Heart right ventricle (tissue), 16 donors: ENCODE measurements around the gene NFAM1. TPM values are rescaled to one million over a fixed set of nuclear protein-coding genes. Genes with fewer than 3 reads are reported as not detected.

Source experiments
- ATAC-seq, 8 donors: fragments of 200-7000 bp; cut with Tn5 transposase; one replicate each; pipeline ENCODE4 v1.9.1; 2020; ENCODE audit warnings: mild to moderate bottlenecking in 8 of 8, moderate library complexity in 8 of 8, moderate number of reproducible peaks in 1 of 8
- DNase-seq, 2 donors: peaks; one replicate each; pipeline ENCODE4 v3.0.0-alpha.2; 2020
- H3K27ac ChIP-seq, 10 donors: fragments of 200-600 bp; sonication (generic) in 2 of 10; one replicate each; pipeline versions ENCODE4 v1.5.0 to v1.8.0; 2020 to 2022; ENCODE audit warnings: mild to moderate bottlenecking in 3 of 10
- H3K27me3 ChIP-seq, 7 donors: fragments of 200-600 bp; one replicate each; pipeline ENCODE4 v1.8.0; 2021 to 2022; ENCODE audit warnings: mild to moderate bottlenecking in 2 of 7
- H3K36me3 ChIP-seq, 9 donors: fragments of 200-600 bp; sonication (generic) in 1 of 9; one replicate each; pipeline versions ENCODE4 v1.5.0 to v1.8.0; 2020 to 2022; ENCODE audit warnings: mild to moderate bottlenecking in 2 of 9
- H3K4me1 ChIP-seq, 9 donors: fragments of 200-600 bp; sonication (generic) in 1 of 9; one replicate each; pipeline versions ENCODE4 v1.5.0 to v1.8.0; 2020 to 2022; ENCODE audit warnings: mild to moderate bottlenecking in 4 of 9
- H3K4me3 ChIP-seq, 10 donors: fragments of 200-600 bp; sonication (generic) in 2 of 10; one replicate each; pipeline versions ENCODE4 v1.5.0 to v1.8.0; 2020 to 2022; ENCODE audit warnings: mild to moderate bottlenecking in 7 of 10, moderate library complexity in 2 of 10
- H3K9me3 ChIP-seq, 11 donors: fragments of 200-600 bp in 10 of 11; sonication (generic) in 2 of 11; one replicate each; pipeline versions ENCODE4 v1.5.0 to v1.8.0; 2013 to 2022; ENCODE audit warnings: mild to moderate bottlenecking in 2 of 11, control low read depth in 1 of 11, moderate library complexity in 1 of 11
- CTCF ChIP-seq, 9 donors: fragments of 200-600 bp; sonication (generic) in 2 of 9; IDR thresholded peaks; one replicate each; pipeline versions ENCODE4 v1.5.0 to v1.8.0; 2021 to 2022; ENCODE audit warnings: antibody characterized with exemption in 9 of 9, mild to moderate bottlenecking in 5 of 9, moderate library complexity in 1 of 9
- WGBS, 2 donors: extraction: QIAGEN DNeasy Blood & Tissue Kit; methylation state at CpG; one replicate each; pipeline ENCODE4 v1.1.7; 2013; ENCODE audit warnings: inconsistent platforms in 1 of 2; 5-methylcytosine and 5-hydroxymethylcytosine counted together
- intact Hi-C, 10 donors: fragments of 100-400 bp; cut with DNase I; formaldehyde crosslinking; loops; one replicate each; pipeline versions ENCODE4 v1.11.1 to v1.14.2; 2022
- long read RNA-seq, 3 donors: library from polyadenylated mRNA; unstranded; transcript quantifications; one replicate each; pipeline ENCODE4 v2.0.0, GENCODE V29; 2020 to 2021
- polyA plus RNA-seq, 2 donors: library from polyadenylated mRNA; stranded (reverse); fragments of 200-250 nt; gene quantifications; one replicate each; pipeline ENCODE4 v1.2.3, GENCODE V29; 2013
- total RNA-seq, 10 donors: library from RNA; stranded (reverse); fragmentation: NEBNext Ultra II Directional in 3 of 10; extraction: Animal tissue kit (Norgen Biotek cat#: 25700) in 3 of 10; gene quantifications; one replicate each; pipeline versions ENCODE4 v1.2.1 to v1.2.4, GENCODE V29; 2021 to 2023
- donor health status: Arrhythmogenic right ventricular cardiomyopathy.
- donor health status: ischemic (EF 13 %, LVEDD 7.1; RV severe dilation, severe dysfunction).
- donor health status: healthy with polysubstance abuse.
- donor health status: DM: no; HTN: yes; CAD: no.
- donor health status: DM: no; HTN: no; CAD: no.
- donor health status: ischemic (EF 25% LVEDD 6.9; RV normal size, moderate dysfunction).
- donor health status: ischemic (EF 25% LVEDD 5.7; RV mildly dilated, moderate dysfunction).
- donor health status: healthy.
- donor health status: DM: yes; HTN: yes; CAD: no.
- donor health status: Ischemic cardiomyopathy.
- donor health status: ischemic (EF 35%, LVEDD 5.7; RV mildly dilated, moderate dysfunction).
- donor health status: nonischemic (EF 11% LVEDD 7.7; RV severe dilation, severe dysfunction).
- donor health status: DM: yes; HTN: yes; CAD: no.
- donor health status: PGD.
- donor health status: ischemic (EF 29% LVEDD 5.4; RV normal size, mild dysfunction).
- donor health status: nonischemic (EF 23%, LVEDD 6.1; RV moderate dilation, normal function).

Gene NFAM1
- total RNA-seq (1 to 10 TPM in 7 of 10 donors, under 1 TPM in 3; 0.45 to 6.4 (median 1.6) TPM), polyA plus RNA-seq (under 1 TPM; 0.38 to 0.44 TPM)
- long read RNA-seq, donor 1, result 0 reads
- long read RNA-seq, donor 2, full-length matches to known transcripts, result 2 of 2 reads
- long read RNA-seq, donor 2, partial matches to known transcripts, result 0 of 2 reads
- long read RNA-seq, donor 2, other reads (novel, unspliced or antisense), result 0 of 2 reads
- long read RNA-seq, donor 3, result 0 reads

DNA sequence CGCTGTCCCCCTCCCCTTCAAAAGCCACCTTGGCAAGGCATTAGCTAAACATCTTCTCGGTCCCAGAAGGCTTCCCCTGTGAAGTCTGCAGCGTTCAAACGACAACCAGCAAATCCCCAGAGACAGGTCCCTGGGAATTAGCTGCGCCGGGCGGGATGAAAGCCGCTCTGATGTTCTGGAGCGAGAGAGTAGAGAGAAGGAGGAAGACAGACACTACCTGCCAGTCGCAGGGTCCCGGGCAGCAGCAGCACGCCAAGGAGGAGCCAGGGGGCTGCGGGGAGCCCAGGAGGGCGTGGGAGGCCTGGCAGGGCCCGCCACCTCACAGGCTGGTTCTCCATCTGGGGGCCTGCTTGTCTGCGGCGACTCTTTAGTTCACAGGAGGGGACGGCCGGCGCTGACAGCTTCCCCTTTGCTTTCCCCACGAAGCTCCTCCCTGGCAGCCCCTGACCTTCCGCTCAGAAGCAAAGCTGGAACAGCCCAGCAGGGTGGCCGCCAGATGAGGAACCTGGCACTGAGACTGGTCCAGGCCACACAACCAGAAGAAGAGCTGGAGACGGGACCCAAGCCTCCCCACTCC, at the start of gene NFAM1:
TSS of gene NFAM1 (minus strand) at position 384 of the 577 bp plus-strand sequence. CDS start at position 338, 46 bp downstream.
- no peak for TF ChIP-seq CTCF (IDR thresholded peaks at IDR 0.05)
- ATAC-seq, result peak in 7 of 8 donors; percentile 44 to 75 (median 62)
- H3K27ac ChIP-seq, result peak within 1 kb of the TSS in 6 of 10 donors; percentile 31 to 95 (median 60)
- peak in 1 of 2 donors; percentile 54 for DNase-seq
- H3K4me1 ChIP-seq, result peaks cover 0 to 58% (median 18%) of the 10 kb centered on the region in 9 donors
- WGBS, 2 donors, result 32 to 33% methylated on average over 22 to 24 of the region's 24 CpGs
- H3K9me3 ChIP-seq, result no peaks in the 10 kb centered on the region
- intact Hi-C loops, result loop anchor here in 7 of 10 donors (5.0 to 10.0 kb wide), 4 partner anchors 157 to 467 kb away; partner anchors contain the start of genes SEPTIN3 (in 3 of the 7), TCF20 (in 3 of the 7) and NDUFA6 (in 2 of the 7)
- H3K27me3 ChIP-seq, result peaks cover 0 to 82% (median 54%) of the 10 kb centered on the region in 7 donors
- peak within 1 kb of the TSS in 7 of 10 donors; percentile 17 to 62 (median 33) for H3K4me3 ChIP-seq
- no peaks in the 10 kb centered on the region for H3K36me3 ChIP-seq

GRCh38 chr22:42475122-42475521, 42.9 kb upstream of the NFAM1 start:
- intact Hi-C loops, result loop anchor here in 2 of 10 donors (10.0 kb wide), 2 partner anchors 500 to 510 kb away; partner anchors contain the start of gene SEPTIN3 (in 1 of the 2)
- TF ChIP-seq CTCF (IDR thresholded peaks at IDR 0.05), result no peak
- WGBS, 2 donors, result 47 to 84% methylated on average over 2 of the region's 2 CpGs

GRCh38 chr22:42473484-42474193, 41.4 kb upstream of the NFAM1 start:
- 71 to 78% methylated on average over 5 of the region's 5 CpGs for WGBS, 2 donors
- intact Hi-C loops, result loop anchor here in 2 of 10 donors (10.0 kb wide), 2 partner anchors 499 to 509 kb away; partner anchors contain the start of gene SEPTIN3 (in 1 of the 2)
- no peaks in the 10 kb centered on the region for H3K27me3 ChIP-seq
- peak; percentile 41 to 70 (median 64) for TF ChIP-seq CTCF (IDR thresholded peaks at IDR 0.05)
- H3K36me3 ChIP-seq, result no peaks in the 10 kb centered on the region
- no peak overlapping the region for H3K4me3 ChIP-seq
- ATAC-seq (peak in 4 of 8 donors; percentile 23 to 62 (median 54)), DNase-seq (peak in 1 of 2 donors; percentile 12)
- no peaks in the 10 kb centered on the region for H3K9me3 ChIP-seq
- H3K4me1 ChIP-seq, result no peaks in the 10 kb centered on the region
- no peak overlapping the region for H3K27ac ChIP-seq

More at GRCh38 chr22:42475122-42475521, 42.9 kb upstream of the NFAM1 start:
- H3K36me3 ChIP-seq, result no peaks in the 10 kb centered on the region
- H3K27ac ChIP-seq, result no peak overlapping the region
- no peak overlapping the region for H3K4me3 ChIP-seq
- H3K4me1 ChIP-seq, result no peaks in the 10 kb centered on the region
- no peak for DNase-seq
- H3K27me3 ChIP-seq, result no peaks in the 10 kb centered on the region
- no peak for ATAC-seq
- no peaks in the 10 kb centered on the region for H3K9me3 ChIP-seq

DNA sequence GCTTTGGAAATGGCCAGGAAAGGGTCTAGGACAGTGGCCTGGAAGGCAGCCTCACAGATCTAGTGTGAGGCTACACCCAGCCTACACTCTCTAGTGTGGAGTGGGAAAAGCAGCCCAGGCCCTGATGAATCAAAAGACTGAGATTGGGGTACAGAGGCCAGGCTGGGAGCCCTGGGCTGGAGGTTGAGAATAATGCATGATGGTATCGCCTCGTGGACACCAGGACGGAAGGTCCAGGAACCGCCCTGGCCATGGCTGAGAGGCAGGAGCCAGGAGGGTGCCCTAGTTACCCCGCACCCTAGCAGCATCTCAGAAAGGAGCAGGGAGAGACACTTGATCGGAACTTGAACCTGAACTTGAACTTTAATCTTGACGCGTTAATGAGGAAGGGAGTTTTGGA, 40.5 kb upstream of the NFAM1 start:
- 83 to 91% methylated on average over 8 of the region's 8 CpGs for WGBS, 2 donors
- no peak for TF ChIP-seq CTCF (IDR thresholded peaks at IDR 0.05)
- Histone ChIP-seq H3K4me3 (no peak overlapping the region), H3K27ac (no peak overlapping the region), H3K4me1 (no peaks in the 10 kb centered on the region), H3K36me3 (no peaks in the 10 kb centered on the region), H3K27me3 (peaks cover 0 to 3% (median 0%) of the 10 kb centered on the region in 7 donors), H3K9me3 (no peaks in the 10 kb centered on the region)
- intact Hi-C loops, result loop anchor here in 2 of 10 donors (10.0 kb wide), 2 partner anchors 498 to 508 kb away; partner anchors contain the start of gene SEPTIN3 (in 1 of the 2)
- no peak for ATAC-seq
- DNase-seq, result no peak
